GM21423 (cell line): ENCODE data around the gene DNMT3A.
A peak's percentile ranks its signal among the peaks of the same experiment; 100 is the strongest.
"Not testable (repeated sequence)": the region's sequence is repeated elsewhere in the genome, so short reads cannot be mapped to it uniquely, and the experiment has no call there.

Experiments
- ATAC-seq: cut with Tn5 transposase; IDR thresholded peaks from one replicate; pipeline ENCODE4 v1.9.1; 2021; ENCODE audit warnings: mild to moderate bottlenecking, moderate library complexity; ENCODE audit not compliant: unreplicated experiment

Gene DNMT3A

DNA sequence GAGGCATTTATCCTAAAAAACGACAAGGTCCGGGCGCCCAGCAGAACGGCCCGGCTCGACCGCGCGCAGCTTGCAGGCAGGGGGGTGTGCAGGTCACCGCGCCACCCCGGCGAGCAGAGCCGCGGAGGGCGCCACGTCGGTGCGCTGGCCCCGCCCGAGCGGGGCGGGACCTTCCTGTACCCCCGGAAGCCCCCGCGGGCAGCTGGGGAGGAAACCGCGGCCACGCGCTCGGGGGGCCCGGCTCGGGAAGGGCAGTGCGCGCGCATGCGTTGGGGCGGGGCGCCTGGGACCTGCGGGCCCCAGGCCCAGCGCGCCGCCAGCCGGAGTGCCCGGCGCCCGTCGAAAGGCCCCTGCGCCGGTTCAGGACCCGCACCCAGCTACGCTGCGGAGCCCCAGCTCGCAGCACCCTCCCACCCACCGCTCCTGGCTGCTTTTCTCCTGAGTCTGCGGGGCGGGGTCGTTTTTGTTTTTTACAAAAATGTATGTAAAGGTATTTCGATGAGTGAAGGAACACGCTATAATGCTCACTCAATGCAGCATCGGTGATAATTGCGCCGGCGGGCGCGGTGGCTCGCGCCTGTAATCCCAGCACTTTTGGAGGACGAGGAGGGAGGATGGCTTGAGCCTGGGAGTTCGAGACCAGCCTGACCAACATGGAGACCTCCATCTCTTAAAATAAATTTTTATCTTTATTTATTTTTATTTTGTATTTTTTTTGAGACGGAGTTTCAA is 125.6 kb downstream of the DNMT3A start:
- peak; percentile 71 for ATAC-seq

DNA sequence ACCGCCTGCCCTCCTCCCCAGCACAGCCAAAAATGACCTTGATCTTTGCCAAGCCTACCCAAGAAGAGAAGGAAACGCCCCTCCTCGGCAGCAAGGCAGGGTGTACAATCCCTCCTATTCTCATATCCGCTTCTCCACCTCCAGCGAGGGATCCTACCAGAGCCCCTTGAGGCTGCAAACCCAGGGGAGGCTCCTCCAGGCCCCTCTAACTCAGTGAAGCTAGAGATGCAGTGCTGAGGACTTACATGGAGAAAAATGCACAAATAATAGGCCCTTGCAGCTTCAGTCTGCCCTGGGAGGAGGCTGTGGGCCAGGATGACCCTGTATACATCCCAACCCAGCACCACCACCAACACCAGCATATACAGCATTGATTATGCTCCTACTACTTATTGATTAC is 126.5 kb downstream of the DNMT3A start:
- ATAC-seq: no peak

DNA sequence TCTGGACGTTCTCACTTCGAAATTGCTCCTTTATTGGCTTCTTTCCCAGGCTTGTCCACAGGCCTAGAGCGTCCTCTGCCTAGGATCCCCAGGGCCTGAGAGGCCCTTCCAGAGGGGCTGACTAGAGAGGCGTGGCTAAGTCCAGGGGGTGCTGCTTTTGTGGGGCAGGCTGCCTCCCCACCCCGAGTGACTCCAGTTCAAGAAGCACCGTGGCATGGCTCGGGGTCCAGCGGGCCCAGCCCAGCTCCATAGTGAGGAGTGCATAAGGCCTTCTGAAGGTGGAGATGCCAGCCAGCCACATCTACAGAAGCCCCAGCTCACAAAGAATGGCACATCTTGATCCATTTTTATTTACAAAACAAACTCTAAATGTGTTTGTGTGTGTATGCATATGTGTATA is 128.5 kb downstream of the DNMT3A start:
- ATAC-seq: no peak

DNA sequence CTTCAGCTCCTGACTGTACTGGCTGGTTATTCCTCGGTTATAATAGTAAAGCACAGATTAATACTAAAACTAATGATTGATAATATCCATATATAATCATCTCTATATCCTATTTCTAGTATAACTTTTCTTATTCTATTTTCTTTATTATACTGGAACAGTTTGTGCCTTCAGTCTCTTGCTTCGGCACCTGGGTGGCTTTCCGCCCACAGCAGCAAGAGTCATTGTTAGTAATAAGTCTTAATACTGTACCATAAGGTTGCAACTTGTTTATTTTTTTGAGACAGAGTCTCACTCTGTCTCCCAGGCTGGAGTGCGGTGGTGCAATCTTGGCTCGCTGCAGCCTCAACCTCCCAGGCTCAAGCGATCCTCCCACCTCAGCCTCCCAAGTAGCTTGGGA is 130.8 kb downstream of the DNMT3A start:
- ATAC-seq: not testable (repeated sequence)

DNA sequence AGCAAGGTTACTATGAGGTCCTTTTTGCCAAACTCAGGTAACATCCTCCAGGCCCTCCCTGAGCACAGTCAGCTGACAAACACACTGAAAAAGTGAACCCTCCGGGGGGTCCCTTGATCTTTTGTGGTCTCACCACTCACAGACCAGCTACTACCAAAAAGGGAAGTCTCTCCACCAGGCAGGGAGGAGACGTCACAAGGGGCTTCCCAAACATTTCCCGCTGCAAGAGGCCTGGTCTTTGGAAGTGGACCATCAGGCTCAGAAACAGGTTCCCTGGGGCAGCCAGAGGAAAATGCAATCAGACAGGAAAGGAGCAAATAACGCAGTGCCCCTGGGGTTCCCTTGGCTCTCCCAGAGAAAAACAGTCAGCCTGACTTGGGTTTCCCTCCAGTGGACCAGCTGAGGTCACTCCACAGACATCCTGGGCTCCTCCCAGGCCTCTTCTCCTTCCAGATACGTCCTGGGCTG is 134.6 kb downstream of the DNMT3A start:
- no peak for ATAC-seq

DNA sequence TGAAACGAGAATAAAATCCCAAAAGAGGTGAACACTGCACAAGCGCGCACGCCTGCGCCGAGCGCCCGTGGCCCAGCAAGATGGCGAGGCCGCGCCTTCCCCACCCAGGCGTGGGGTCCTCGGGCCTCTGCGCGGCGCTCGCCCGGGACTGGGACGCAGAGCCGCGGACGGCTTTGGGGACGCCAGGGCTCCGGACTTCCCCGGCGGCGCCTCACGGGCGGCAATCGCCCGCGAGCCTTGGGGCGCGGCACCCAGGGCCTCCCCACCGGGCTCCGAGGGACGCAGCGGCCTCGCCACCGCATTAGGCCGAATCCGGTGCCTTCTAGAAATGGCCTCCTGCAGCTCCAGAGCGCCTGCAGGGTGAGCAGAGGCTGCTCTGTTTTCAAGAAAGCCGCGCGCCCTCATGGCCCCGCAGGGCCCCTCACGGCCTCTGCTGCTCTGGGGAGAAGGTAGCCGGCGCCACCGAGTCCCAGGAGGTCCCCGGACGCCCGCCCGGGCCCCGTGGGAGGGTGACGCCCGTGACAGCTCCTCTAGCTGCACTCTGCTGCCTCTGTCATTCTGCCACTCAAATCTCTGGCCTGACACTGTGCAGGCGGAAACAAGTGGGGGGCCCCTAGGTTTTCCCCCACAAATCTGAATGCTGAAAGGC is 137.4 kb downstream of the DNMT3A start:
- no peak for ATAC-seq

DNA sequence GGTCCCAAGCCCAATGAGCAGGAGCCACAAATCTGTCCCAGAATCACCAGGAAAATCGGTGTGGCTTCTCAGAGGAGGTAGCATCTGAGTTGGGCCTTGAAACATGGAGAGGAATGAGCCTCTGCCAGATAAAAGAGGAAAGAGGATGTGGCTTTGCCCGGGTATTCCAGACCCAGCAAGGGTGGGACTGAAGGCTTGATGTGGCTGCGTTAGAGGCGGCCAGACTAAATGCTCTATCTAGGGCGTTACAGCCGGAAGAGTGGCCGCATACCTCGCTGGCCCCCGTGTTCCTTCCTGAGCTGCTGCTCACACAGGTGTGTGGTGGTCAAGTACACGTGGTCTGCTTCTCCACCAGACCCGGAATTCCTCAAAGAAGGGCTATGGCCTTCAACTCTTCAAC is 139.4 kb downstream of the DNMT3A start:
- no peak for ATAC-seq

DNA sequence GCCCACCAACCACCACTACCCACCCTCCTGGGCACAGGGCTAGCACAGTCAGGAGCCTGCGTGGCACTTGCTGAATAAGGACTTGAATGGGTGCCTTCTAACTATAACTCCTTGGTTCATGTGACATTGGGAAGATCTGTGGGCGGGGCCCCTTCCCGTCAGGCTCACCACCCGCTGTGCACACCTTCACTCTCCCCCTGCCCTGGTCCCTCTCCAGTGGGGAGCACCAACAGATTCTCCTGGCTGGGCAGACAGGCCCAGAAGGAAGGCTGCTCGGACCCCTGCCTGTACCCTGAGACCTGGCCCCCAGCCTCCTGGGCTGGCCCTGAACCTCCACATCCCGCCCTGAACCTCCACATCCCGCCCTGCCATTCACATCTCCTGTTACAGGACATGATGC is 139.9 kb downstream of the DNMT3A start:
- no peak for ATAC-seq

DNA sequence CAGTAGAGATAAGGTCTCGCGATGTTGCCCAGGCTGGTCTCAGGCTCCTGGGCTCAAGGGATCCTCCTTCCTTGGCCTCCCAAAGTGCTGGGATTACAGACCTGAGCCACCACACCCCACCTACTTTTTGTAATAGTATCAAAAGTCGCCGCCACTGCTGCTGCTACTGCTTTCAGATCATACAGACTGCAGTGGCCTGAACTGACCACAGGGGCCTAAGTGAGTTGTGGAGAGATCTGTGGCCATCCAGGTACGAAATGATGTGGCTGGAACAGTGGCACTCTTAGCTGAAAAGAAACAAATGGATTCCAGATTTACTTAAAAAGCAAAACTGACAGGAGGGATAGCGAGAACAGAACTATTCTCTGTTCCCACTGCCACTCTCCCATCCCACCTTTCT is 140.5 kb downstream of the DNMT3A start:
- ATAC-seq: no peak

DNA sequence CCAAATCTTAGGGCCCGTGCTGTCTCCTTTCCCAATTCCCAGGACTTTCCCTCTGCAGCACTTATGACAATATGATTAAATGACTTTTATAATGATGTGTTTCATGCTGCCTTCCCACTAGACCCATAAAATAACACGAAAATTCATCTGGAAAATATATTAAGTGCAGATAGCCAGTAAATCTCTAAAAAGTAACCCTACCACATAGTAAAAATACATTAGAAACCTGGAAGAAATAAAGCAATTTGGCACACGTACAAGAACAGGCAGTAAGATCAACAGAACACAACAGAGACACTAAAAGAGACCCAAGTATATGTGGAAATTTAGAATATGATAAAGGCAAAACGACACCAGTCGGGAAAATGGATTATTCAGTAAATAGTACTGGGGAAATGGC is 143.1 kb downstream of the DNMT3A start:
- no peak for ATAC-seq

DNA sequence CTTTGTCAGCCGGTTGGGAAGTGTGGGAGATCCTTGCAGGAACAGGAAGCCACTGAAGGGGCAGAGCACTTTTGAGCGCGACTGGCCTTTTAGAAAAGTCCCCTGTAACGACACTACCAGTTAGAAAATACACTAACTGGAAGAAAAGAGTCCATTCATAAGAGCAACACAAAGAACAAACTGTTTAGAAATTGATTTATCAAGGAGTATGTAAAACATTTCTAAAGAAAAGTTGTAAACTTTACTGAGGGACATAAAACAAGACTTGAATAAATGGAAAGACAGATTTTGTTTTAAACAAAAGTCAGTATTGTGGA is 143.6 kb downstream of the DNMT3A start:
- no peak for ATAC-seq

DNA sequence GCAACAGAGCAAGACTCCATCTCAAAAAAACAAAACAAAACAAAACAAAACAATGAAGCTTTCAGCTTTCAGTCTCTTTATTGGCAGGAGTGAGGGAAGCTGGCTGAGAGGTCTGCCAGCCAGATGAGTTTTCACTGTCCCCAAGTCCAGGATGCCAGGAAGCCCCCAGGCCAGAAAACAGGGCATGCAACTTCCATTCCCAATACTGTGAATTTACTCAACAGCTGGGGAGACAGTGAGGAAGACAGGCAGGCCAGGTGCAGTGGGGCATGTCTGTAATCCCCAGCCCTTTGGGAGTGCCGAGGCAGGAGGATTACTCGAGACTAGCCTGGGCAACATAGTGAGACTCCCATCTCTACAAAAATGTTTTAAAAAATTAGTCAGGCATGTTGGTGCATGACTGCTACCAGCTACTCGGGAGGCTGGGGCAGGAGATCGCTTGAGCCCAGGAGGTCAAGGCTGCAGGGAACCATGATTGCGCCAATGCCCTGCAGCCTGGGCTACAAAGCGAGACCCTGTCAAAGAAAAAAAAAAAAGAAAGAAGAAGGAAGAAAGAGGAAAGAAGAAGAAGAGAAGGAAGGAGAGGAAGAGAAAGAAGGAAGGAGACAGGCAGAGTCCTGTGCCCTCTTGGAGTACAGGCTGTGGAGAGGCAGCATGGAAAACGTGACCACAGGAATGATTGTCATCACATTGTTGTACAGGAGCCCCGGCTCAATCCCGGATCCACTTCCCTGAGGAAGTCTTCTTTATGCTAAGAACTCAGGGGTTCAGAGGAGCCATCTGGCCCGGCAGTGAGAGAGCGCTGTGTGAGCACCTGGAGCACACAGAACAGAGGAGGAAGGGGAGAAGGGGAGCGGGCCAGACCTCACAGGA is 144.2 kb downstream of the DNMT3A start:
- no peak for ATAC-seq

DNA sequence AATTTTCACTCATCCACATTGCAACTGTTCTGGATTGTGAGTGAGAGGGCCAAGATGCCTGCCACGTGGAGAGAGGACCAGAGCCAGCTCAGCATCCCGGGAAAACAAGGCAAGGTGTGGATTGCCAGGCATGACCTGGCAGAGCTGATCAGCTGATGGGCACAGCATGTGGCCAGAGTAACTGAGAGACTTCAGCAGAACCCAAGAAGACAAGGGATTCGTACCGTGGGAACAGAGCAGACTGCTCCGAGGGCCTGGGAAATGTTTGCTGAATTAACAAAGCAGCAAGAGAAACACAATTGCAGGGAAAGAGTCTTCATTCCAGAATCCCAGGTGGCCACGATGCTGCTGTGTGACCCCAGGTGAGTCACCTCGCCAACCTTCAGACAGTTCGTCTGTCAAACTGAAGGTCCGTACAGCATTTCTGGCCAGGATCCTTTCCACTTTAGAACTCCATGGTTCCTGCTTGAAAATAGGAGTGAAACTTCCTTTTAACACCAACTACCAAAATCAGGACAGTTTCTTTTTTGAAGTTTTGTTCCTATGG is 147.1 kb downstream of the DNMT3A start:
- no peak for ATAC-seq

DNA sequence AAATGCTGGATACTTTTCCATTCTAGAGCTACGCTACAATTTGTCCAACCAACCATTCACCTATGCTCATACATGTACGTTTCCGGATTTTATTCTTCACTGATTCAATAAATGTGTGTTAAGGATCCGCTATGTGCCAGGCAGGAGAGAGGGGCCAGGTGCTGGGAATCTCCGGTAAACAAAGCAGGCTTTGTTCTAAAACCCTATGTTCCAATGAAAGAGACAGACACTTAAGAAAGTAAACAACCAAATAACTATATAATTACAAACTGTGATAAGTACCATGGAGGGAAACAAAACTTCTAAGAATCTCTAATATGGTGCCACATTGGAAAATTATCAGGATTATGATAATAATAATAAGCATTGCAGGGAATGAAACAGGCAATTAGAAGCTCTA is 151.2 kb downstream of the DNMT3A start:
- no peak for ATAC-seq

DNA sequence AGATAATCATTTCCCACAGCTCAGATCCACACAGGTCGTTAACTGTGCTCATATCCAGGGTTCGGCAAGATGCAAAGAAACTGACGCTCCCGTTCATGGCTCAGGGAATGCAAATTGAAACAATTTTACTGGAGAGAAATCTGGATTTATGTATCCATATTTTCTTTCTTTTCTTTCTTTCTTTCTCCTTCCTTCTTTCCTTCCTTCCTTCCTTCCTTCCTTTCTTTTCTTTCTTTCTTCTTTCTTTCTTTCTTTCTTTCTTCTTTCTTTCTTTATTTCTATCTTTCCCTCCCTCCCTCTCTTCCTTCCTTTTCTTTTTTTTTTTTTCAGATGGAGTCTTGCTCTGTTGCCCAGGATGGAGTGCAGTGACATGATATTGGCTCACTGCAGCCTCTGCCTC is 153.3 kb downstream of the DNMT3A start:
- ATAC-seq: no peak

DNA sequence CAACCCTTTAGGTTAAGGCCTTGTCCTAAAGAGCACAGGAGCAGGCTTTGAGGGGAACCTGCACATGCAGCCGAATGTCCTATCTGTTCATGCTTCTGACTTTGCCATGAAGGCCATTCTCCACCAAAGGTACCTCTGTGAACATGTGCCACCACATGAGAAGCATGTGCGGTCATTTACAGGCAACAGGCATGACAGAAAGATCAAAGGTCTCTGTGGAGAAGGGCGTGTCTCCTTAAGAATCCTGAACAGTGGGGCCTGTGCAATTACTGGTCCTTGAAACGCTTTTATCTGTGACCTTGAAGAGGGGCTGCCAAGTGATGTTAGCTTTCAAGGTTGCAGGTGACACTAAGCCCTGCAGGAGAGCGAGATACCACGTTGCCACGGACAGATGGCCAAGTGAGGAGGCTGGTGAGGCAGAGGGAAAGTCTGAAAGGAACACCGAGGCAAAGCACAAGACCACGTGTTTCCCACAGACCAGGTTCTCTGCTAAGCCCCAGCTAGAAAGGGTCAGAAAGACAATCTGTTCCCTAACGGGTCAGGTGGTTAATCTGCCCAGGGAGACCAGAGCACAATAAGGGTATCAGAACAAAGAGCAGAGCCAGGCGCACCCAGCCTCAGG is 153.9 kb downstream of the DNMT3A start:
- no peak for ATAC-seq

DNA sequence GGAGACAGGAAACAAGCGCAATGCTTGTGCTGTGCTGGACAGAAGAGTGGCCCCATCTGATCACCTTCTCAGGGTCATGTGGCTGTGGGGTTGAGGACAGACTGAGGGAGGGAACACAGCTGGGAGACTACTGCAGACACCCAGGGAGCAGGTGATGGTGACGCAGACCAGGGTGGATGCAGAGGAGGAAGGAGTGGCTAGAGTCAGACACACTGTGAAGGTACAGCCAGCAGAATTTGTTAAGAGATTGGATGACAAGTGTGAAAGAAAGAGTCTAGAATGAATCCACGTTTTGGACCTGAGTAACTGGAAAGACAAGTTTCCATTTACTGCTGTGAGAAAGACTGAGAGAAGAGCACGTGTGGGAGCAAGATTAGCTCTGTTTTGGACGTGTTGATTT is 157.5 kb downstream of the DNMT3A start:
- no peak for ATAC-seq

DNA sequence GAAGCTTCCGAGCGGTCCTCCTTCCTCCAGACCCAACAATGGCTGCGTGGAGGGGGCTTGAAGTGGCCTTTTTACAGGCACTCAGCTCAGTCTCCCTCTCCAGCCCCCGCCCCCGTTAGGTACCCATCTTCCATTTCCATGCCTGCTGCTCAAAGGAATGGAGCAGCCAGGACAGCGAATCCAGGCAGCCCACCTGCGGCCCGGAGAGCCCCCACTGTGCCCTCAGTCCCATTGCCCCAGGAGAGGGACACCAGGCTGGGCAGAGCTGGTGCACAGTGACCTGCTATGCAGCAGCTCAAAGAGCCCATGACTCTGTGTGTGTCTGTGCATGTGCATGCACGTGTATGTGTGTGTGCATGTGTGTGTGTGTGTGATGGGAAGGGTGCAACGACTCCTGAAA is 162.7 kb downstream of the DNMT3A start:
- ATAC-seq: no peak
